Colonic mucosa (tissue), 4 donors: Measurements from ENCODE around the gene ADAM29. TPM values are rescaled to one million over a fixed set of nuclear protein-coding genes. Genes with fewer than 3 reads are reported as not detected.

Source experiments
- DNase-seq: peaks from one replicate; pipeline ENCODE4 v3.0.0-alpha.2; 2020
- H3K27ac ChIP-seq: fragments of 200-600 bp; one replicate; pipeline ENCODE4 v1.8.0; 2021
- H3K27me3 ChIP-seq: fragments of 200-600 bp; one replicate; pipeline ENCODE4 v1.8.0; 2021
- H3K36me3 ChIP-seq: fragments of 200-600 bp; one replicate; pipeline ENCODE4 v1.8.0; 2021
- H3K4me1 ChIP-seq: fragments of 200-600 bp; one replicate; pipeline ENCODE4 v1.8.0; 2021; ENCODE audit warnings: mild to moderate bottlenecking
- H3K4me3 ChIP-seq: fragments of 200-600 bp; one replicate; pipeline ENCODE4 v1.8.0; 2021
- H3K9ac ChIP-seq, 2 donors: one replicate each; pipeline ENCODE4 v1.7.0; 2013; ENCODE audit warnings: control low read depth in 2 of 2, low read depth in 2 of 2, low read length in 2 of 2
- H3K9me3 ChIP-seq: fragments of 200-600 bp; one replicate; pipeline ENCODE4 v1.8.0; 2021
- CTCF ChIP-seq: fragments of 200-600 bp; IDR thresholded peaks from one replicate; pipeline ENCODE4 v1.8.0; 2022; ENCODE audit warnings: antibody characterized with exemption, mild to moderate bottlenecking
- intact Hi-C: fragments of 100-400 bp; cut with DNase I; formaldehyde crosslinking; loops from one replicate; pipeline ENCODE4 v1.14.1; 2022
- total RNA-seq, 2 donors: library from RNA; stranded (reverse); fragmentation: NEBNext Ultra II Directional in 1 of 2; extraction: Animal tissue kit (Norgen Biotek cat#: 25700) in 1 of 2; gene quantifications; one replicate each; pipeline ENCODE4 v1.2.1, GENCODE V29; 2021
- donor health status: healthy.
- donor health status: DM: no; HTN: no; CAD: no.
- donor health status: DM: no; HTN: no; CAD: no.

Gene ADAM29
- total RNA-seq, 2 donors from 2014 or later, result not detected

- Histone ChIP-seq H3K4me1 (no peaks in the 10 kb centered on the region), H3K27me3 (no peaks in the 10 kb centered on the region), H3K4me3 (no peak overlapping the region), H3K9me3 (no peaks in the 10 kb centered on the region), H3K36me3 (no peaks in the 10 kb centered on the region), H3K27ac (no peak overlapping the region), H3K9ac (no peak overlapping the region)
- no peak for DNase-seq
- no peak for TF ChIP-seq CTCF
- intact Hi-C loops, result no loop called here
These were observed 5.1 kb upstream of the ADAM29 start for GRCh38 chr4:174912919-174913543.

DNA sequence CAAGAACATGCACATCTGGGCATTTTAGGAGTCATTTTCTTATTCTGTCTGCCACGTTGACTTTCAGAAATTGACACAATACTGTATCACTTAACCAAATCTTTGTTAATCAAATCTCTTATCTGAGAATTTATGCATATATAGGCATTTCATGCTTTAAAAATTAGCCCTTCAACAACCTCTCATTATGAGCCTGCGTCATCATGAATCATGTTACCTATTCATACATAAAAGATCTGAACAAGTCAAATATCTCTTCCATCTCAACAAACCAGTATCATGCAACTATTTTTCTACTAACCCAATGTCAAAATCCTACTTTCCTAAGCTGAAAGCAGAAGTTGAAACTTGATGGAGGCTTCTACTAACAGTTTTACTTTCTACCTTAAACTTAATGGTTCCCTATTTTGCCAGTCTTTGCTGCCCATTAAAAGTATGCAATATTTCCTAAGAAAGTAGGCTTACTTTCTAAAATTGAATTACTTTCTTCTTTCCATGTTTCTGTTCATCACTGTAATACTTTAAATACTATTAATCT, 1.8 kb downstream of the ADAM29 start:
- H3K27me3 ChIP-seq, result no peaks in the 10 kb centered on the region
- H3K36me3 ChIP-seq, result no peaks in the 10 kb centered on the region
- no peaks in the 10 kb centered on the region for H3K9me3 ChIP-seq
- H3K9ac ChIP-seq, result no peak overlapping the region
- intact Hi-C loops, result no loop called here
- no peak for DNase-seq
- H3K4me3 ChIP-seq, result no peak overlapping the region
- no peaks in the 10 kb centered on the region for H3K4me1 ChIP-seq
- TF ChIP-seq CTCF, result no peak
- H3K27ac ChIP-seq, result no peak overlapping the region

DNA sequence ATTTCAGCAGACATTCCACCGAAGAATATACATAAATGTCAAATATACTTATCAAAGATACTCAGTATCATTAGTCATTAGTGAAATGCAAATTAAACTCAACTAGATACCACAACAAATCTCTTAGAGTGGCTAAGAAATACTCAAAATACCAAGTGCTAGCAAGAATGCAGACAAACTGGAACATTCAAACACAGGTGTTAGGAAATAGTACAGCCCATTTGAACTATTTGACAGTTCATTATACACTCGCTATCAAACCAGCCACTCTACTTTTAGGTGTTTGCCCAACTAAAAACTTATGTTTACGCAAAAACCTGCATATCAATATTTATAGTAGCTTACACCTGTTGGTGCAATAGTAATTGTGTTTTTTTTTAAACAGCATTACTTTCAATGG, 8.8 kb downstream of the ADAM29 start:
- Histone ChIP-seq H3K27ac (no peak overlapping the region), H3K4me3 (no peak overlapping the region), H3K36me3 (no peaks in the 10 kb centered on the region), H3K9me3 (no peaks in the 10 kb centered on the region), H3K27me3 (no peaks in the 10 kb centered on the region), H3K9ac (no peak overlapping the region), H3K4me1 (no peaks in the 10 kb centered on the region)
- intact Hi-C loops, result no loop called here
- TF ChIP-seq CTCF, result no peak
- no peak for DNase-seq

DNA sequence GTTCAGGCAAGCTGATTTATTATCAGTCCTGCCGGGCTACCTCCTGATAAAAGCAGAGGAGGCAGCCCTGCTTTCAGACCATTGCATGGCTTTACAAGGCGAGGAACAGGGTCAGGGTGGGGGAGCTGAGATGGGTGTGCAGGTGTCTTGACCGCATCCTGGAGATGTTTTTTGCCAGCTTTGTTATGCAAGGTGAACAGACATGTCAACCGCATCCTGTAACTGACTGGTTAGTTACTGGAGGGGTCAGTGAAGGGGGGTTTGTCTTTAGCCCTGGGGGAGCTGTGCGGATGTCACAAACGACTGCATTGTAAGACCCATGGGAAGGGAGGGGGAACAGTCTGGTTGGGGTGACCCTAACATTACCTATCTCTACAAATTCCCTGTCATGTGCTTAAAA, 10.0 kb downstream of the ADAM29 start:
- DNase-seq, result no peak
- TF ChIP-seq CTCF, result no peak
- intact Hi-C loops, result no loop called here

GRCh38 chr4:174928575-174929253, 10.6 kb downstream of the ADAM29 start:
- intact Hi-C loops, result no loop called here
- no peak overlapping the region for H3K27ac ChIP-seq
- no peak overlapping the region for H3K9ac ChIP-seq
- H3K4me3 ChIP-seq, result no peak overlapping the region
- no peaks in the 10 kb centered on the region for H3K4me1 ChIP-seq
- no peaks in the 10 kb centered on the region for H3K9me3 ChIP-seq
- no peak for TF ChIP-seq CTCF
- no peaks in the 10 kb centered on the region for H3K27me3 ChIP-seq
- no peak for DNase-seq
- H3K36me3 ChIP-seq, result no peaks in the 10 kb centered on the region

More for the DNA sequence above, 10.0 kb downstream of the ADAM29 start:
- Histone ChIP-seq H3K4me1 (no peaks in the 10 kb centered on the region), H3K9ac (no peak overlapping the region), H3K4me3 (no peak overlapping the region), H3K27ac (no peak overlapping the region), H3K27me3 (no peaks in the 10 kb centered on the region), H3K9me3 (no peaks in the 10 kb centered on the region), H3K36me3 (no peaks in the 10 kb centered on the region)
